Testis (tissue), 2 donors: ENCODE data around the gene NHEJ1.

Experiments used
- CTCF ChIP-seq, 3 experiments: fragments of 450-650 bp in 2 of 3; fragments of 200-600 bp in 1 of 3; sonication (generic) in 1 of 3; IDR thresholded peaks; one replicate each; pipeline ENCODE4 v1.5.1; 2016 to 2019; ENCODE audit warnings: antibody characterized with exemption in 3 of 3, mild to moderate bottlenecking in 2 of 3, moderate library complexity in 1 of 3
- POLR2A ChIP-seq: fragments of 450-650 bp; IDR thresholded peaks from one replicate; pipeline ENCODE4 v1.6.1; 2017; ENCODE audit warnings: antibody characterized with exemption, mild to moderate bottlenecking, moderate library complexity

DNA sequence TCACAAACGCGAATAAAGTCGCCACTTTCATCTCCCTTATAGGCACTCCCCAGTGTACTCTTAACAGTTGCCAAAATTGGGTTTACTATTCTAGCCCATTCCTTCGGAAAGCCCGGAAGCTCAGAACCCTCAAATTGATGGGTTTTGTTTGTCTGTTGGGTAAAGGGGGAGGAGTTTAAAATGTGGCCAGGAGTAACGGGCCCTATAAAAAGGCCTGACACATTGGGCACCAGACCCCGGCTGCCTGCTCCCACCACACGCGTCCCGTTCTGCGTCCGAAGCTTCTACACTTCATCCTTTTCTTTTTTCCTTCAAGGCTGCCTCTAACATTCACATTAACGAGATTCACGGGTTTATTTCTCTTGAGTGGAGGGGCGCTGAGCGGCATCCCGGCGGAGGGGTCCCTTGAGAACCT, 837 bp downstream of the NHEJ1 start:
- TF ChIP-seq CTCF (IDR thresholded peaks at IDR 0.05) = no peak
- no peak for TF ChIP-seq POLR2A
